Natural killer cell (primary cell): ENCODE results near the gene SLC35F3. TPM values are rescaled to one million over a fixed set of nuclear protein-coding genes. Genes with fewer than 3 reads are reported as not detected.

ENCODE experiments used
- ATAC-seq, 3 donors: fragments of 150-1000 bp in 2 of 3; fragments of 200-7000 bp in 1 of 3; cut with Tn5 transposase; 1 replicate in 1 of 3; 2 replicates in 2 of 3; pipeline ENCODE4 v1.10.0; 2021; ENCODE audit warnings: mild to moderate bottlenecking in 2 of 3, moderate library complexity in 2 of 3
- DNase-seq, 2 donors: peaks; one replicate each; pipeline versions ENCODE4 v3.0.0 to v3.0.0-alpha.2; 2013 to 2021; ENCODE audit warnings: mixed read lengths in 1 of 2
- H3K27ac ChIP-seq: one replicate; pipeline ENCODE4 v1.5.1; 2013; ENCODE audit warnings: mild to moderate bottlenecking, low read length
- H3K27me3 ChIP-seq: one replicate; pipeline ENCODE4 v1.6.1; 2013; ENCODE audit warnings: low read length; ENCODE audit not compliant: control insufficient read depth, insufficient read depth
- H3K36me3 ChIP-seq: one replicate; pipeline ENCODE4 v1.6.1; 2013; ENCODE audit warnings: low read length; ENCODE audit not compliant: control insufficient read depth, insufficient read depth
- H3K4me1 ChIP-seq: one replicate; pipeline ENCODE4 v1.6.1; 2013; ENCODE audit warnings: low read length; ENCODE audit not compliant: control insufficient read depth, insufficient read depth
- H3K4me3 ChIP-seq: one replicate; pipeline ENCODE4 v1.5.1; 2013; ENCODE audit warnings: low read length
- H3K9me3 ChIP-seq: one replicate; pipeline ENCODE4 v1.6.1; 2013; ENCODE audit warnings: low read length; ENCODE audit not compliant: control insufficient read depth, insufficient read depth
- H3K27ac Mint-ChIP-seq, 2 donors: one replicate each; pipeline ENCODE4 v1.8.0; 2022; ENCODE audit warnings: mild to moderate bottlenecking in 2 of 2, mixed read lengths in 2 of 2, moderate library complexity in 1 of 2
- H3K27me3 Mint-ChIP-seq, 2 donors: one replicate each; pipeline ENCODE4 v1.8.0; 2022; ENCODE audit warnings: low read depth in 2 of 2, mixed read lengths in 2 of 2
- H3K36me3 Mint-ChIP-seq: one replicate; pipeline ENCODE4 v1.8.0; 2022; ENCODE audit warnings: mixed read lengths
- H3K4me1 Mint-ChIP-seq, 2 donors: one replicate each; pipeline ENCODE4 v1.8.0; 2022; ENCODE audit warnings: mixed read lengths in 2 of 2
- H3K4me3 Mint-ChIP-seq: one replicate; pipeline ENCODE4 v1.8.0; 2022; ENCODE audit warnings: mild to moderate bottlenecking, moderate library complexity, mixed read lengths
- H3K9me3 Mint-ChIP-seq, 2 donors: one replicate each; pipeline ENCODE4 v1.8.0; 2022; ENCODE audit warnings: mixed read lengths in 2 of 2
- WGBS: methylation state at CpG from one replicate; pipeline ENCODE4 v1.1.7; 2013; ENCODE audit warnings: missing lambda C conversion rate; ENCODE audit not compliant: insufficient coverage; 5-methylcytosine and 5-hydroxymethylcytosine counted together
- intact Hi-C: fragments of 100-400 bp; cut with micrococcal nuclease; formaldehyde crosslinking; loops from one replicate; pipeline ENCODE4 v1.14.2; 2022
- total RNA-seq, 4 donors: library from RNA; stranded (reverse); fragments of 120-200 nt in 1 of 4; gene quantifications; one replicate each; pipeline versions ENCODE4 v1.2.3 to v1.2.4, GENCODE V29; 2013 to 2022
- TF ChIP-seq, protein P1 (sequence below): fragments of 200-600 bp; IDR thresholded peaks from one replicate; pipeline ENCODE4 v1.8.0; 2022; ENCODE audit warnings: antibody characterized with exemption

Gene SLC35F3
- total RNA-seq, 3 donors from 2014 or later (not counting 1 experiment from before 2014, with no cell fraction given), result not detected

DNA sequence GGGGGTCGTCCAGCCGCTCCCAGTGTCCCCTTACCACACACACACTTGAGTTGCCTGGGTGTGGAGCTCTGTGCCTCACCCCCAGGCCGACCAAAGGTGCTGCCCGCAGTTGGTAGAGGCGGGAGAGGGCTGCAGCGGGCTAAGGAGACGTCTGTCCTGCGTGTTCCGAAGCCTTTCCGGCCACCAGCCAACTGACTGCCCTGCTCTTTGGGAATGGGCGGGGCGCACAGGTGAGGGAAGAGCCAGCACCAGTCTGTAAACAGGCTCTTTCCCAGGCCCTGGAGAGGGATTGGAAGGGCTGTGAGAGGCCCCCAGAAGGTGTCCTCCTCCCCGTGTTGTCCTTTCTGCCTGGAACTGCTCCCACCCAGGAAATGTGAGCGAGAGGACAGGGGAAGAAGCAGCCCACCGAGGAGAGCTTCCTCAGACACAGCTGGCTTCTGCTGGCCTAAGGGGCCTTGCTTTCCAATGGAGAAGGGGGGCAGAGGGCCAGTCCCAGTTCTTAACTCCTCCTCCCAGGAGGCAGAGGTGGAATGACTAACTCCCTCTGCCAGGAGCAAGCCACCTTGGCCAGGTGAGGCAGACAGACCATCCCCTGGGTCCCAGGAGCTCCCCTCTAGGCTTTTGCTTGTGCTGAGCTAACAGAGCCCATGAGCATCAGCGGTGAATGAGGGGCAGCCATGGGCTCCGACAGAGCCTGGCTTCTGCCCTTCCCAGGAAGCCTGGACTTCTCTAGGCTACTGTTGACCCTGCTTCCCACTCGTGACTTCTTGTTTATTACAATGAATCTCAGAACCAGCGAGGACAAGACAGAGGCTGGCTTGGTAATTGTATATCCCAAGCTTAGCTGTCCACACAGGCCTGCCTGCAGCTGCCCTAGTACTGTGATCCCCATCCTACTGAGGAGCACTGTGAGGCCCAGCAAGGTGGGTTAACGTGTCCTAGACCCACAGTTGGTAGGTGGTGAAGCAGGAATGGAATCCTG is 310.7 kb downstream of the SLC35F3 start:
- DNase-seq, result no peak
- TF ChIP-seq, protein P1, sequence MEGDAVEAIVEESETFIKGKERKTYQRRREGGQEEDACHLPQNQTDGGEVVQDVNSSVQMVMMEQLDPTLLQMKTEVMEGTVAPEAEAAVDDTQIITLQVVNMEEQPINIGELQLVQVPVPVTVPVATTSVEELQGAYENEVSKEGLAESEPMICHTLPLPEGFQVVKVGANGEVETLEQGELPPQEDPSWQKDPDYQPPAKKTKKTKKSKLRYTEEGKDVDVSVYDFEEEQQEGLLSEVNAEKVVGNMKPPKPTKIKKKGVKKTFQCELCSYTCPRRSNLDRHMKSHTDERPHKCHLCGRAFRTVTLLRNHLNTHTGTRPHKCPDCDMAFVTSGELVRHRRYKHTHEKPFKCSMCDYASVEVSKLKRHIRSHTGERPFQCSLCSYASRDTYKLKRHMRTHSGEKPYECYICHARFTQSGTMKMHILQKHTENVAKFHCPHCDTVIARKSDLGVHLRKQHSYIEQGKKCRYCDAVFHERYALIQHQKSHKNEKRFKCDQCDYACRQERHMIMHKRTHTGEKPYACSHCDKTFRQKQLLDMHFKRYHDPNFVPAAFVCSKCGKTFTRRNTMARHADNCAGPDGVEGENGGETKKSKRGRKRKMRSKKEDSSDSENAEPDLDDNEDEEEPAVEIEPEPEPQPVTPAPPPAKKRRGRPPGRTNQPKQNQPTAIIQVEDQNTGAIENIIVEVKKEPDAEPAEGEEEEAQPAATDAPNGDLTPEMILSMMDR, result no peak
- ATAC-seq, result no peak
- no peaks in the 10 kb centered on the region for H3K9me3 Mint-ChIP-seq
- peaks cover 0 to 4% of the 10 kb centered on the region in 2 donors for H3K4me1 Mint-ChIP-seq
- Histone ChIP-seq H3K4me3 (no peak overlapping the region), H3K4me1 (peaks cover 21% of the 10 kb centered on the region), H3K27ac (no peak overlapping the region), H3K9me3 (no peaks in the 10 kb centered on the region), H3K36me3 (no peaks in the 10 kb centered on the region), H3K27me3 (peaks cover 22% of the 10 kb centered on the region)
- no peak overlapping the region for H3K27ac Mint-ChIP-seq
- H3K27me3 Mint-ChIP-seq, result peaks cover 25 to 37% of the 10 kb centered on the region in 2 donors
- H3K4me3 Mint-ChIP-seq, result no peak overlapping the region
- intact Hi-C loops, result no loop called here
- no peaks in the 10 kb centered on the region for H3K36me3 Mint-ChIP-seq
- WGBS, result 63% methylated on average over 20 of the region's 20 CpGs

DNA sequence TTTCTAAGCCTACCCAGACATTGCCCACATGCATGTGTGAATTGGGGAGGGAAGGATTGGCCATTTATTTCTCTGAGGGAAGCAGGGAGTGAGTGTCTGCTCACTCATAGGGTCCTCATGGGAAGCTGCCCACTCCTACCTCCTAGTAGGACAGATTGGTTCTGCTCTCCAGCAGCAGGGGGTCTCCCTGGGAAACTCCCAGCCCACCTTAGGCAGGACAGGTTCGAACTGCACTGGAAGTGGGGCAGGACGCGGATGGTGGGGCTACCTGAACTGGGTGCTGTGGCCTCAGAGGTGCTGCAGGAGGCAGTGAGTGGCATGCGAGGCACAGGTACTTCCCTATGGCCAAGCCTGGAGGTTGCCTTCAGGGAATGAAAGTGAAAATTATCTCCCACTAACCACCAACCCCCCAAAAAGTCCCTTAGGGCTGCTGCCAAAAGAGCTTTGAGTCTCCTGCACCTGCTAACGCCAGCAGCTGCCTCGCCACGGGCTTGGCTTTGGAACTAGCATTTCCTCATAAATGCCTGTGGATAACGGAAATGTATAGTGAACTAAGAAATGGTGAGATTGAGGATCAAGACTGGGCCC is 311.7 kb downstream of the SLC35F3 start:
- ATAC-seq (no peak), DNase-seq (no peak)
- intact Hi-C loops, result no loop called here
- TF ChIP-seq, protein P1, result no peak
- Histone ChIP-seq H3K36me3 (no peaks in the 10 kb centered on the region), H3K4me1 (peaks cover 21% of the 10 kb centered on the region), H3K27me3 (peaks cover 22% of the 10 kb centered on the region), H3K4me3 (no peak overlapping the region), H3K9me3 (no peaks in the 10 kb centered on the region), H3K27ac (no peak overlapping the region)
- 66% methylated on average over 8 of the region's 8 CpGs for WGBS
- no peaks in the 10 kb centered on the region for H3K9me3 Mint-ChIP-seq
- no peaks in the 10 kb centered on the region for H3K36me3 Mint-ChIP-seq
- peaks cover 0 to 4% of the 10 kb centered on the region in 2 donors for H3K4me1 Mint-ChIP-seq
- peaks cover 25 to 37% of the 10 kb centered on the region in 2 donors for H3K27me3 Mint-ChIP-seq
- peak overlapping the region; percentile 11 for H3K4me3 Mint-ChIP-seq
- no peak overlapping the region for H3K27ac Mint-ChIP-seq

DNA sequence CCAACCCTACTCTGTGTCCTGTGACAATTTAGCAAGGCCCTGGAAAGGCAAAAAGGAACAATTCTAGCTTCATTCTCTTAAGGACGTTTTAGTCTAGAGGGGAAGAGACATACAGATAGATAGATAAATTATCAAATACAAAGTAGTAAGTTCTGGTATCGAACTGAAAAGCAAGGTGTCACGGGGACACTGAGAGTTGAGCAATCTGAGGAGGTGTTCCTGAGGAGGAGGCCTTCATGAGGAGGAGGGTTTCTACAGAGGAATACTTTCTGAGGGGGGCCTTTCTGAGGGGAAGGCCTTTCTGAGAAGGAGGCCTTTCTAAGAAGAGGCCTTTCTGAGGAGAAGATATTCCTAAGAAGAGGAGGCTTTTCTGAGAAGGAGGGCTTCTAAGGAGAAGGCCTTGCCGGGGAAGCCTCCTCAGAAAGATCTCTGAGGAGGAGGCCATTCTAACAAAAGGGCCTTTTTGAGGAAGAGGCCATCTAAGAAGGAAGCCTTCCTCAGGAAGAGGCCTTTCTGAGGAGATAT is 312.9 kb downstream of the SLC35F3 start:
- Mint-ChIP-seq H3K27me3 (peaks cover 25 to 37% of the 10 kb centered on the region in 2 donors), H3K36me3 (no peaks in the 10 kb centered on the region), H3K4me1 (peaks cover 0 to 4% of the 10 kb centered on the region in 2 donors), H3K27ac (no peak overlapping the region), H3K4me3 (no peak overlapping the region), H3K9me3 (no peaks in the 10 kb centered on the region)
- peaks cover 21% of the 10 kb centered on the region for H3K4me1 ChIP-seq
- ATAC-seq, result no peak
- 75% methylated on average over 3 of the region's 4 CpGs for WGBS
- H3K27ac ChIP-seq, result no peak overlapping the region
- peaks cover 24% of the 10 kb centered on the region for H3K27me3 ChIP-seq
- intact Hi-C loops, result no loop called here
- TF ChIP-seq, protein P1, result no peak
- H3K9me3 ChIP-seq, result no peaks in the 10 kb centered on the region
- no peaks in the 10 kb centered on the region for H3K36me3 ChIP-seq
- no peak overlapping the region for H3K4me3 ChIP-seq
- DNase-seq, result no peak
